Measurements from ENCODE around the gene KIF16B. TPM values are rescaled to one million over a fixed set of nuclear protein-coding genes. Genes with fewer than 3 reads are reported as not detected.

Gene KIF16B
- total RNA-seq, 1 experiment from 2014 or later, result 12.7 TPM

GRCh38 chr20:16607364-16608276 is 34.4 kb upstream of the KIF16B start:
- Histone ChIP-seq H3K36me3 (ENCODE audit: low read depth, low read length) (no peaks in the 10 kb centered on the region), H3K4me2 (ENCODE audit: low read length) (peak overlapping the region; percentile 45), H3K27ac (ENCODE audit: low read length) (no peak overlapping the region), H3F3A (ENCODE audit: low read length, unreplicated experiment) (no peaks in the 10 kb centered on the region), H3K4me3 (ENCODE audit: low read length) (0 out of 2 replicates have a peak overlapping the region, but pooled peaks have one; percentile 11), H4K20me1 (ENCODE audit: low read length) (no peaks in the 10 kb centered on the region), H3K9me2 (replicated peaks; ENCODE audit: low read length) (no peaks in the 10 kb centered on the region; the same call in 1 of the 2 replicates), H3K9me3 (ENCODE audit: low read length) (no peaks in the 10 kb centered on the region), H3K9ac (ENCODE audit: low read length) (no peak overlapping the region), H3K4me1 (ENCODE audit: insufficient read depth, low read length) (peaks cover 22% of the 10 kb centered on the region), H2AFZ (ENCODE audit: low read length) (peak overlapping the region; percentile 6; the same call in 1 of the 2 replicates), H3K79me2 (ENCODE audit: low read length) (no peaks in the 10 kb centered on the region), H3K27me3 (ENCODE audit: low read length) (peaks cover 11% of the 10 kb centered on the region; the same call in 1 of the 2 replicates)
- DNase-seq (peak; percentile 20), ATAC-seq (peak; percentile 35)
- TF ChIP-seq CTCF (conservative IDR thresholded peaks at IDR 0.05; ENCODE audit: low read depth, low read length), result no peak
- no peak for TF ChIP-seq EZH2phosphoT487 (IDR thresholded peaks at IDR 0.05; ENCODE audit: borderline replicate concordance, low read length)
- no peak for TF ChIP-seq EZH2 (IDR thresholded peaks at IDR 0.05; ENCODE audit: low read length, unreplicated experiment)
- POLR2A ChIA-PET (ENCODE audit: unreplicated experiment), result no interaction called here
- BruUV-seq (replicated peaks), result no TSS peak
- CTCF ChIA-PET, result no interaction called here
- intact Hi-C loops (cut with micrococcal nuclease), result no loop called here

- ATAC-seq (no peak), DNase-seq (peak; percentile 12)
- Histone ChIP-seq H3K36me3 (ENCODE audit: low read depth, low read length) (no peaks in the 10 kb centered on the region), H3F3A (ENCODE audit: low read length, unreplicated experiment) (no peaks in the 10 kb centered on the region), H3K9me3 (ENCODE audit: low read length) (no peaks in the 10 kb centered on the region), H2AFZ (ENCODE audit: low read length) (no peak overlapping the region), H3K4me3 (ENCODE audit: low read length) (no peak overlapping the region), H3K79me2 (ENCODE audit: low read length) (no peaks in the 10 kb centered on the region), H3K9me2 (replicated peaks; ENCODE audit: low read length) (no peaks in the 10 kb centered on the region; the same call in 1 of the 2 replicates), H3K27me3 (ENCODE audit: low read length) (0 out of 2 replicates have a peak, but pooled peaks cover 5% of the 10 kb centered on the region), H3K4me2 (ENCODE audit: low read length) (no peak overlapping the region), H4K20me1 (ENCODE audit: low read length) (no peaks in the 10 kb centered on the region), H3K9ac (ENCODE audit: low read length) (no peak overlapping the region), H3K27ac (ENCODE audit: low read length) (no peak overlapping the region), H3K4me1 (ENCODE audit: insufficient read depth, low read length) (peaks cover 22% of the 10 kb centered on the region)
- TF ChIP-seq EZH2 (IDR thresholded peaks at IDR 0.05; ENCODE audit: low read length, unreplicated experiment) (no peak), EZH2phosphoT487 (IDR thresholded peaks at IDR 0.05; ENCODE audit: borderline replicate concordance, low read length) (no peak), CTCF (conservative IDR thresholded peaks at IDR 0.05; ENCODE audit: low read depth, low read length) (no peak)
- POLR2A ChIA-PET (ENCODE audit: unreplicated experiment), result no interaction called here
- CTCF ChIA-PET, result no interaction called here
- BruUV-seq (replicated peaks), result no TSS peak
- intact Hi-C loops (cut with micrococcal nuclease), result no loop called here
These were observed 33.3 kb upstream of the KIF16B start for GRCh38 chr20:16606468-16607070.

Data from PC-3 (cell line).